Left lobe of liver (tissue), 2 donors: ENCODE results near the gene HSPB3. TPM values are rescaled to one million over a fixed set of nuclear protein-coding genes. Genes with fewer than 3 reads are reported as not detected.
"Not testable (repeated sequence)": the region's sequence is repeated elsewhere in the genome, so short reads cannot be mapped to it uniquely, and the experiment has no call there.

ENCODE experiments used
- ATAC-seq: fragments of 200-7000 bp; cut with Tn5 transposase; one replicate; pipeline ENCODE4 v1.9.1; 2020; ENCODE audit warnings: mild to moderate bottlenecking, moderate library complexity
- DNase-seq: peaks from one replicate; pipeline ENCODE4 v3.0.0-alpha.2; 2020; ENCODE audit warnings: low spot score
- total RNA-seq: library from RNA; stranded (reverse); gene quantifications from one replicate; pipeline ENCODE4 v1.2.1, GENCODE V29; 2021
- donor health status: DM: no; HTN: no; CAD: no; lungs with moderate emphysema.
- donor health status: DM: no; HTN: yes; CAD: no.

Gene HSPB3, protein sequence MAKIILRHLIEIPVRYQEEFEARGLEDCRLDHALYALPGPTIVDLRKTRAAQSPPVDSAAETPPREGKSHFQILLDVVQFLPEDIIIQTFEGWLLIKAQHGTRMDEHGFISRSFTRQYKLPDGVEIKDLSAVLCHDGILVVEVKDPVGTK
- not detected for total RNA-seq

DNA sequence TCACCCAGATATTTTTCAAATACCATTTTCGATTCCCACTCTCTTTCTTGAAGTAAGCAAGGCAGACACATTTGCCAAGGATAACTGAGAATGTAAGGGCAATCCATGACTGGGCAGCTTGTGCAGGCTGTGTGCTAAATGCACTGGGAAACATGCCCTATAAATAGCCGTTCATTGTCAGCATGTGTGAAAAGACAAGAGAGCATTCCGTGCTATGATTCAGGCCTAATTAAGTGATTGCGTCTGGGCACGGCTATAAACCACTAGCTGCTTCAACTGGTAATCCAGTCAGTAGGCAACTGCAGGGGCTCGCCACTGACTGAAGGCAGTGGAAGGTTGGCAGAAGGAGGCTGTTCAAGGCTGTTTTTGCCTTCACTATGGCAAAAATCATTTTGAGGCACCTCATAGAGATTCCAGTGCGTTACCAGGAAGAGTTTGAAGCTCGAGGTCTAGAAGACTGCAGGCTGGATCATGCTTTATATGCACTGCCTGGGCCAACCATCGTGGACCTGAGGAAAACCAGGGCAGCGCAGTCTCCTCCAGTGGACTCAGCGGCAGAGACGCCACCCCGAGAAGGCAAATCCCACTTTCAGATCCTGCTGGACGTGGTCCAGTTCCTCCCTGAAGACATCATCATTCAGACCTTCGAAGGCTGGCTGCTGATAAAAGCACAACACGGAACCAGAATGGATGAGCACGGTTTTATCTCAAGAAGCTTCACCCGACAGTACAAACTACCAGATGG is at the start of gene HSPB3:
Gene HSPB3 (plus strand): TSS at position 287 of the 745 bp plus-strand sequence. CDS start 91 bp downstream, at position 378.
- no peak for DNase-seq

DNA sequence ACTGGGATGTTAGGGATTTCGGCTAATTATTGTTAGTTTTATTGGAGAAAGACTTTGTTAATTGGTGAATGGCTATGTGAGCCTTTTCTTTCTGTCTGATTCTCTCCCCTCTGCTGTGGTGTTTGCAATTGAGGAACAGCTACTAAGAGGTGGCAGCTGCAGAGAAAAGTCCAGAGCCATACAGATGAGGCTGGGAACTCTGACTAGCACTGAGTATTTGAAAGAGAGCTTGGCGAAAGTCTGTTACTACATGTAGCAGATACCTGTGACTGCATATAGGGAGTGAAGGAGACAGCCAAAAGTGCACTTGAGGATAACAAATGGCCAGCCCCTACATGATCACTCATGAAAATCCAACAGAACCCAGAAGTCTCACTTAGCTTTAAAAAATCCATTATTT is 44.3 kb upstream of the HSPB3 start:
- DNase-seq (no peak), ATAC-seq (no peak)

More for the DNA sequence above, at the start of gene HSPB3:
- no peak for ATAC-seq

DNA sequence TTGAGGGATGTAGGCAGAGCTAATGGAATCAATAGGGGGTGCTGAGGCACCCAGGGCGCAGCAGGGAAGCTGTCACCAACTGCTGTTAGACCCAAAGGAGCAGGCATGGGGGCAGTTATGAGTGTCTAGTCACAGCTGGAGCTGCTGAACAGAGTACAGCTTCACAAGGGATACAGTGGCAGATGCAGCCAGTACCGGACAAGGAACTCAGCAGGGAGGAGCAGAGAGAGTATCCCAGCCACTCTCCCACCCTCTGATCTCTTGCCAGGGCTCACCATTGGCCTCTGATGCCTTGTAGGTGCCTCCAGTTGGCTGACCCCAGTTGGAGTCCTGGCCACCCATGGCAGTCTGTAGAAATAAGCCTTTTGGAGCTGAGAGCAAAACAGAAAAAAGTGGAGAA is 42.6 kb upstream of the HSPB3 start:
- DNase-seq (no peak), ATAC-seq (no peak)

DNA sequence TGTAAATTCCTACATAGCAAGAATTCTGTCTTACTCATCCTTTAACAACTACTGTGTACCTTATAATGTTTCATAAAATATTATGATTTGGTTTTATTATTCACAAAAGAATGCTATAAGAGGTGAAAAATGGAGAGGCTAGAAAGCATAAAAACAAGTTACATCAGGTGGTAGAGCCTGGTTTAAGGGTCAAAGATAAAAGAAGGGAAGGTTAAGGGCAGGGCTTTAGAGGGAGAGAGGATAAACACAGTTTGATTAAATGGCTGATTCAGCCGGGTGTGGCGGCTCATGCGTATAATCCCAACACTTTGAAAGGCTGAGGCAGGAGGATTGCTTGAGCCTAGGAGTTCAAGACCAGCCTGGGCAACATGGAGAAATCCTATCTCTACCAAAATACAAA is 40.4 kb upstream of the HSPB3 start:
- ATAC-seq (no peak), DNase-seq (no peak)

DNA sequence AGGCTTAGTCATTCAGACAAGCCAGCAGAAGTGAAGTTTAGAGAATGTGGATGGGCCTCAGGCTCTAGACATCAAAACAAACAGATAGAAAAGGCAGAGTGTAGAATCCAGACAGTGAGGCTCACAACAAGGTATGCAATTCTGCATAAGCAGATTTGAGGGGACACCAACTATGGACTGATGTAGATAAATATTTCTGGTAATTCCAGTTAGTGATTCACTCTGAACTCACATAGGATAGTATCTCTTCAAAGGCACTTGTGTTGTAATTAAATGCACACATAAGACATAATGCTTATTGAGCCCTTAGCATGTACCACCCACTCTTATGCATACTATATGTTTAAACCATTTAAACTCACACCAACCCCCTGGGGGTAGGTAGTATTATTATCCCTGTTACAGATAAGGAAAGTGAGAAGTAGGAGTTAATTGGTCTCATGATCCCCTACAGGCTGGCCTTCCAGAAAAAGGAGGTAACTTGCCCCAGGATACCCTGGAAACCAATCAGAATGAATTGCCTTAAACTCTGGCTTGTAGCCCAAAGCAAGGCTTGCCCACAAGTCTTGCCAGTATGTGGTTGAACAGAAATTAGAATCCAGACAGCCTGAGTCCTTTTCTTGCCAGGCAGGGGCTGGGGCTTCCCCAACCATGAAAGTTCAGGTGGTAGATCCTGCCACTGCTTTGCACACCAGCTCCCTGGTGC is 39.5 kb upstream of the HSPB3 start:
- DNase-seq (no peak), ATAC-seq (no peak)

DNA sequence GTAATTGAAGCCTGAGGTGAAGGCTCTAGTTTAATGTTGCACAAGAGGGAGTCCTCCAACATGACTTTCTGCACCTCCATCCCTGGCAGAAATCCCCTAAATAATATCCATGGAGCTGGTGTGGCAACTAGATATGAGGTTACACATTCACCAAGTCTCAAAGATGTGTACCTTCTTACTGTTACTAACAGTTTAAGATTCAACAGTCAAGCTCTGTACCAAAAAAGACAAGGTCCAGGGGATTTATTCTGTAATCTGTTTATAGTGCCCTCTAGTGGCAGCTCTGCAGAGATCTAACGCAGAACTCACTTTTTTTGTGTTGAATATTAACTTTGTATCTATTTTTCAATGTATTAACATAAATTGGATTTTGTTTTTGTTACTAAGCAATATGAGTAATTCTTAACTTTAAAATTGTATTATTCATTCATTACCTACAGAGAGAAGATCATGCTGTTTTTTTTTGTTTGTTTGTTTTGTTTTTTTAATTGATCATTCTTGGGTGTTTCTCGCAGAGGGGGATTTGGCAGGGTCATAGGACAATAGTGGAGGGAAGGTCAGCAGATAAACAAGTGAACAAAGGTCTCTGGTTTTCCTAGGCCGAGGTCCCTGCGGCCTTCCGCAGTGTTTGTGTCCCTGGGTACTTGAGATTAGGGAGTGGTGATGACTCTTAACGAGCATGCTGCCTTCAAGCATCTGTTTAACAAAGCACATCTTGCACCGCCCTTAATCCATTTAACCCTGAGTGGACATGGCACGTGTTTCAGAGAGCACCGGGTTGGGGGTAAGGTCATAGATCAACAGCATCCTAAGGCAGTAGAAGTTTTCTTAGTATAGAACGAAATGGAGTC is 35.7 kb upstream of the HSPB3 start:
- ATAC-seq: peak; percentile 95
- DNase-seq: not testable (repeated sequence)

DNA sequence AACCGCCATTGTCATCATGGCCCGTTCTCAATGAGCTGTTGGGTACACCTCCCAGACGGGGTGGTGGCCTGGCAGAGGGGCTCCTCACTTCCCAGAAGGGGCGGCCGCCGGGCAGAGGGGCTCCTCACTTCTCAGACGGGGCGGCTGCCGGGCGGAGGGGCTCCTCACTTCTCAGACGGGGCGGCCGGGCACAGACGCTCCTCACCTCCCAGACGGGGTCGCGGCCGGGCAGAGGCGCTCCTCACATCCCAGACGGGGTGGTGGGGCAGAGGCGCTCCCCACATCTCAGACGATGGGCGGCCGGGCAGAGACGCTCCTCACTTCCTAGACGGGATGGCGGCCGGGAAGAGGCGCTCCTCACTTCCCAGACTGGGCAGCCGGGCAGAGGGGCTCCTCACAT is 35.0 kb upstream of the HSPB3 start:
- not testable (repeated sequence) for ATAC-seq, DNase-seq

DNA sequence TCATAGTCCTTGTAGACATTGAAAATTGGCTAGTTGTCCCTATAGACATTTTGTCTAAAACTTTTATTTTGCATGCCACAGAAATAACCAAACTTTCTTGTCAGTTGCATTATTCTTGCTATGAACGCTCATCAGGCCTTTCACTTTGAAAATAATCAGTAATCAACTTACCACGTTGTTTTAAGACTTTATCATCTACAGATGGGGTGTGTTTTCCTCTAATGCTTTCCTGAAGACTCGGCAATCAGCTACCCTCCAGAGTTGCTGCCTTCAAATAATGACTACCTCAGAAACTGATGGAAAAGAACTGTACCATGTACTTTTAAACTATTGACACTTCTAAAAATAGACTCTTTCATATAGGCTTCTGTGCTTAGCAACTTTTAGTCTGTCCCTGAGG is 33.5 kb upstream of the HSPB3 start:
- no peak for ATAC-seq
- no peak for DNase-seq

DNA sequence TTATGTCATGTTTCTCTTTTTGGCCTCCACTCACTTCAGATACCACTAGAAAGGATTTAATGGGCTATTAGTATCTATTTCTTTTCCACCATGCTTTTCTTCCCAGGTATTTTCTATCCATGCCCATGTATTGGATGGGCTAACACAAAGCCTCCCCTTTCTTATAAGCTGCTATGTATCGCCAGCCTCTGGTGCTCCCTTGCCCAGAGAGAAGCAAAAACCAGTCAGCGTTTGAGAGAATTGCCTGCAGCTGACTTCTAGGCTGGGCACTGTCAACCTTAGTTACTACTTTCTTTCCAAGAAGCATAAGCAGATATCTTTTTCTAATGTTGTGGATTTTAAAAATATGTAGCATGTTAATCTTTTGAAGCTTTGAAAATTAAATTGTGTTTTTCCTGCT is 30.2 kb upstream of the HSPB3 start:
- ATAC-seq (no peak), DNase-seq (no peak)

DNA sequence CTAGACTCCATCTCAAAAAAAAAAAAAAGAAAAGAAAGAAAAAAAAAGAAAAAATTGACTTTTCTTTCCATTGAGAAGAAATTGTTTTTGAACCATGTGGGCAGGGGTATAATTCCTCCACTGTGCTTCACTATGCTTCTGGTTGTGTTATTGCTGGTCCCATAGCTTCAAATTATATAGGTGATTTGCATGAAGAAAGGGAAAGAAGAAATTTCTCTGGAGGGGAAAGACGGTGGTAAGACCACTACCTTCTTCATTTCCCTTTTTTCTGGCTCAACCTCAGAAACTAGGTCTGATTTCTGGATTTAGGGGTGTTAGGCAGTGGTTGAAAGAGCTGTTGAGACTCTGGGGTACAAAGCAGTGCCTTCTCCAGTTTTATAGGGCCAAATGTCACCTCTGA is 29.3 kb upstream of the HSPB3 start:
- no peak for DNase-seq
- no peak for ATAC-seq

DNA sequence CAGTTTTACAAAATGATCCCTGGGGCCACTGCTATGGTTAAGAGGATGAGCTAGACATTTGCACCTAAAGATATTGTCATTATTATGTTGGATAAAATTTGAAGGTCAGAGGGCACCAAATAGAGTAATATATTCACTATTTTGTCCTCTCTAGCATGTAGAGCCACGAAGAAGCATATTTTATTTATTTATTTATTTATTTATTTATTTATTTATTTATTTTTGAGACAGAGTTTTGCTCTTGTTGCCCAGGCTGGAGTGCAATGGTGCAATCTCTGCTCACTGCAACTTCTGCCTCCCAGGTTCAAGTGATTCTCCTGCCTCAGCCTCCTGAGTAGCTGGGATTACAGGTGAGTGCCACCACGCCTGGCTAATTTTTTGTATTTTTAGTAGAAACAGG is 20.8 kb upstream of the HSPB3 start:
- not testable (repeated sequence) for ATAC-seq, DNase-seq

DNA sequence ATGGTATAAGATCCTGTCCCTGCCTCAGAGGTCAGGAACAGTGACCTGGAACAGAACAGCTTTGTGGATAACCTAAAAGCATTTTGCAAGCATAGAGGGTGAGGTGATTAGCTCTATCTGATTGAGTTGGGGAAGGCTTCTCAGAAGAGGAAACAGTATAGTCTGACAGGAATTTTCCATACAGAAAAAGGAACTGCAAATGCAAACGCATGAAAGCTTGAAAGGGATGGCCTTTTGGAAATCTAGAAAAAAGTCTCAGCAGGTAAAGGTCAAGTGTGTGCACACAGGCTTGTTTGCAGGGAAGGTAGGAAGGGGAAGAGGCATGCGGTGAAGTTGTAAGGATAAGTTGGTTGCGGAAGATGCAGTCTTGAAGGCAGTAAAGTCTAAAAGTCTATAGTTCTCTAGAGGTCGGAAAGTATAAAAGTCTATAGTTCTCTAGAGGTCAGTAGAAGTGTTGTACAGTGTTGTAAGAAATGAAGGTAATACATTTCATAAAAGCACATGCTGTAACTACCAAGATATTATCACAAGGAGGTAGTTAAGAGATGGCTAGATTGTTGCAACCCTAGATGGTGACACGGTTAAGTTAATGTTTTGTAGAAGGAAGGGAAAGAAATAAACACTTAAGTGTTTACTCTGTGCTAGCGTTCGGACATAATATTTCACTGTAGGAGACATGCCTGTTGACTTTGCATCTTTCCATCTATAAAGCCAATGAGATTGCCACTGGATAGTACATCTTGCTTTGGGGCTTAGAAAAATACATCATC is 16.7 kb upstream of the HSPB3 start:
- DNase-seq (no peak), ATAC-seq (no peak)

DNA sequence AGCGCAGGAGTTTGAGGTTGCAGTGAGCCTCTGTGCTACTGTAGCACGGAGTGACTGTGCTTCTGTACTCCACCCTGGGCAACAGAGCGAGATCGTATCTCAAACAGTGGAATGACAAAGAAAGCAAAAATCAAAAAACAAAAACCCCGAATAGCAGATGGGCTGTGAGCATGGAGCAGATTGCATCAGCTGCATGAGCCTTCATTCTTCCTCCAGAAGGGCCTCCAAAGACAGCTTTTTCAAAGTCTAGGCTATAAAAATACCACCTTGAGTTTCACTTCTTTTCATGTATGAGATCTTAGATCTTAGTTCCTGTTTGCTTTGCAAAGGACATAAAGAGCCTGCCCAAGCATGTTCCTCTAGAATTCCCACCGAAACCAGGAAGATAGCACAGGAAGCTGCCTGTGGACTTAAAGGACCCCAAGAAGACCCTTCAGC is 15.0 kb upstream of the HSPB3 start:
- no peak for DNase-seq

DNA sequence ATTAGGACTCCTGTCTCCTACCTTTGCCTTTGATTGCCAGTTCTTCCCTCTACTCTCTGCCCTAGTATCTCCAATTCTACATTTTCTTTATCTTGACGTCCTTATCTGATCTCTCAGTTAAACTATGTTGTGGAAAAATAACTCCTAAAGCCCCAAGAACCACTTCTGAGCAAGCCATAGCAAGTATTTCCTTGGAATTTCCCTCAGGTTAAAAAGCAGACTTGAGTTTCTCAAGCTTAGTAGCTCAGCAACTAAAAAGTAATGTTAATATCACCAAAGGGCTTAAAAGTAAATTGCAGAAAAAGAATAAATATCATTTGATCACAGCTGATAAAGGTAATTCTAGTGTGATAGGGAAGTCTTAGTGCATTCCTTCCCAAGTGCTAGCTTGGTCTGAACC is 13.2 kb upstream of the HSPB3 start:
- ATAC-seq: no peak
- no peak for DNase-seq

More for the DNA sequence above, 15.0 kb upstream of the HSPB3 start:
- no peak for ATAC-seq

DNA sequence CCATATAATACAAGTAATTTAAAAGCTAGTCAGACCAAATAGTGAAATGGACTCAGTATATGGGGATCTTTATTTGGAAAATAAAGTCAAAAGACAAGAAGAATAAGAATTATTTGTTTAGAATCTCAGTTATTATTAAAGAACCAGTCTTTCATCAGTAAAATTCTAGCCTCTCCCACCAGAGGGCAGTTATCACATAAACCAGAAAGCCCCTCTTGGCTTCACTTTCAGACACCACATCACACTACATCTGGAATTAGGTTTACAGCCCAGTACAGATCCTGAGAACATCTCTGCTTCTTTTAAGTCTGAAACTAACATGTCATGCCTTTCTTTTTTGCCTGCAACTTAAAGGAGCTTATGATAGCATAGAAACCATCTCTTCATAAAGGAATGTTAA is 12.2 kb upstream of the HSPB3 start:
- ATAC-seq: no peak
- DNase-seq: no peak

DNA sequence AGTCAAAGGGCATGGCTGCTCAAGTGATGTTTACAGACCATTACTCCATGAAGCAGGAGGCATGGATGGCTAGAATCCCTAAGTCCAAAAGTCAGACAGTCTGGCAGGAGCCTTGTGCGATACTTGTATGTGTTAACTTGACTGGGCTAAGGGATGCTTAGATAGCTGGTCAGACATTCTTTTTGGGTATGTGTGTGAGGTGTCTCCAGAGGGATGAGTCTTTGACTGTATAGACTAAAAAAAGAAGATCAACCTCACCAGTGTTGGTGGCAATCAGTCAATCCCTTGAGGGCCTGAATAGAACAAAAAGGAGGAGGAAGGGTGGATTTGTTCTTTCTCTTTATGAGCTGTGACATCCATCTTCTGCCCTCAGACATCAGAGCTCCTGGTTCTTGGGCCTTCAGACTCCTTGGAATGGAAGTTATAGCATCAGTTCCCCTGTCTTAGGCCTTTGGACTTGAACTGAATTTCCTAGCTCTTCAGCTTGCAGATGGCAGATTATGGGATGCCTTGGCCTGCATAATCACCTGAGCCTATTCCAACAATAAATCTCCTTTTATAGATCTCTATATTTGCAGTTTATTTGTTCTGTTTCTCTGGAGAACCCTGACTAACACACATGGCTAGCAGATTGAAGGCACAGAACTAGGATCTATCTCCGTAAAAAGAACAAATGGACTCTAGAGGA is 9.7 kb upstream of the HSPB3 start:
- ATAC-seq (peak; percentile 15), DNase-seq (no peak)

DNA sequence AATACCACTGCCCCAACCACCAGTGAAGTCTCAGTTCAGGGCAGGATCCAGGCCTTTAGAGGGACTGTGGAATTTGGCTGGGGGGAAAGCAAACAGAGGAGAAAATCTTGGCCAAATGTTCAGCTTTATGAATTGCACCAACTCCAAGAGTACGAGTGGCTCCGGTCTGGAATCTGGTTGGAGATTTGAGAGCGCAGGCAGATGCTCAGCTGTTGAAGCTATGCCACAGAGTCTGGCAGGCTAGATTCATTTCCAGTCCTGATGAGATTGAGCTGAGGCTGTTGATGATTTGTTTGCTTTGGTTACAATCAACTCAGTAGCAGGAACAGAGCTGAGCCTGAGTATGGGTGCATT is 9.1 kb upstream of the HSPB3 start:
- ATAC-seq (no peak), DNase-seq (no peak)

DNA sequence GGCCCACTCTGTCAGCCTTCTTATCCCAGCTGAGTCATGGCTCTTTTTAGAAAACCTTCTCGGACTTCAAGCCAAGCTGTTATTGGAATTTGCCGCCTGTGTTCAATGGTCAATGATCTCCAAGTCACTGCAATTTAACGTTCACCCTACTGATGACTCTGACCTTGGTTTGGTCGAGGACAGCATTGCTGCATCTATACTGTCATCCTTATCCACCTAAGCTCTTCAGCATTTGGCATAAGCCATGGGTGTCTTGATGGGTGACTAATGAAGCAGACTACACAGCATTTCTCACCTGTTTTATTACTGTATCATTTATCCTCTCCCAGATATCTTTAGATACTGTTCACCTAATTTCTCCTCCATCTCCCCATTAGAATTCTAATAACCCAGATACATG is 5.6 kb upstream of the HSPB3 start:
- no peak for DNase-seq
- ATAC-seq: no peak

DNA sequence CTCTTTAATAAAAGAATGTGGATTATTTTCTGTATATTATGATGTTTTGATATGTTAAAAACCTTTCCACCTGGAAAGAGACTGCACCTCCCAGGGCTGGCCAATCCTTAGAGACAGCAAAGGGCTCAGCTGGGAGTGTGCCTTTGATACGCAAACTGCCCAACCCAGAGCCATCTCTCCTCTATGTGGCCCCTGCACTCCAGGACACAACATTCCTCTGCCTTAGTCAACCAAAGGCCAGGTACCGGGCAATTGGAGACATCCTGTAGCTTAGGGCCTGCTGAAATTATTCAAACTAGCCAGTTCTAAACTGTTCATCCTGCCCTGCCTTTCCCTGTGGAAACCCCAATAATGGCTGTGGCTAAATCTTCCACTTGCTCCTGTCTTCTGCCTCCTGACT is 5.0 kb upstream of the HSPB3 start:
- ATAC-seq (no peak), DNase-seq (no peak)

DNA sequence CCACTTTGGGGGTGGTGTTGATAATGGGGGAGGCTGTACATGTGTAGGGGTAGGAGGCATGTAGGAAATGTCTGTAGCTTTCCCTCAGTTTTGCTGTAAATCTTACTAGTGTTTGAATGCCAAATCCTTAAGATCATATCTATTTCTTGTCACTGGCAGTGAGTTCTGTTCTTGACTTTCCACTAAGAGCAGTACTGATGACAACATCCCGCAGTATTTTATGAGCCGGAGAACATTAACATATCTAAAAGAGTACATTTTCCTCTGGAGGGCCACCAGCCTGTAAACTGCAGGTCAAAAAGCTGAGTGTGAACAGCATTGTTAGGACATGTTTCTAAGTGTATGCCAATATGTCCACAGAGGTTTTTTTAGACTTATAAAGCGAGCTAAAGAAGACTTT is 2.5 kb upstream of the HSPB3 start:
- DNase-seq (no peak), ATAC-seq (no peak)
